ENCODE results near the gene ZNF783.

The ZNF783 gene

DNA sequence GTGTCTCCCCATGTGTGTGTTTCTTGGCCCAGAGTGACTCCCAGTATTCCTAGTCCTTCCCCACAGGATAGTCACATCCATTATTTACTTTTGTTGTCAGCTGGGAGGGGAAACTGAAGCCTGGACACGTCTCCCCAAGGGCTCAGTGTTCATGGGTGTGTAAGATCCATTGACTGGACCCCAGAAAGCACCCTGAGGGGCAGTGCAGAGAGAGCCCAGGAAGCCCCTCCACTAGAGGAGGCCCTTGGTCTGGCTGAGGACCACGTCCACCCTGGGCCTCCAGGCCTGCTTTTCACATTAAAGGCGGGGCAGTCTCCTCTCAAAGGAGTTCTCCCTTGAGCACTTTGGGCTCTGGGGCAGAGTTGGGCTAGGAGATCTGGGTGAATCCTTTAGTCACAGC is 21.3 kb downstream of the ZNF783 start:
- no peak for DNase-seq

GRCh38 chr7:149284343-149284742 is 22.3 kb downstream of the ZNF783 start:
- DNase-seq = no peak

DNA sequence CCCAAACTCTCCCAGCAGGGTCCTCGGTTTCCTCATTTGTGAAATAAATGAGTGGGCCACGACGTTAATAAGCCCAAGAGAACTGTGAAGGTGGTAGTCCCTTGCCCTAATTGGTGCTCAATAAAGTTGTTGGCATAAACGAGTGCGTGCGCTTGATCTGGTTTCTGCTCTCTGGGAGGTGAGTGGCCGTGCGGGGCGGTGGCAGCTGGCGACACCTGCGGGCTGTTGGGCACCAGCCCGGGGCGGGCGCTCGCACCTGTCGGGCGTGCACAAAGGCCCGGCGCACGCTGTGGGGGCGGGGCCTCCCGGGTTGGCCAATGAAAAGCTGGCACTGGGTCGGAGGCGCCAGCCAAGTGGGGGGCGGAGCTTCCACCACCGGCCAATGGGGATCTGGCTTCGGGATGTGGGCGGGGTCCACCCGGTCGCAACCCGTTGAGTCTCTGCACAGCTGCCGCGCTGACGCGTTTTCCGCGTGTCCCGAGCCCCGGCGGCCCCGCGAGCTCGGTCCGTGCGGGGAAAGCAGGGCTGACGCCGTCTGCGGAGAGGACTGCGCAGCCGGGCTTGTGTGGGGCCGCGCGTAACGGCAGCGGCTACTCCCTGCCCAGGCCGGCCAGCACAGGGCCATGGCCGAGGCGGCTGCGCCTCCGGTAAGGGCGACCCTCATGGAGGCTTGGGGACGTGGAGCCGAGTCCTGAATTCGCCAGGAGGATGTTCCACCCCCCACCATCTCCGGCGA is 23.0 kb downstream of the ZNF783 start:
- peak; percentile 72 to 85 for DNase-seq

DNA sequence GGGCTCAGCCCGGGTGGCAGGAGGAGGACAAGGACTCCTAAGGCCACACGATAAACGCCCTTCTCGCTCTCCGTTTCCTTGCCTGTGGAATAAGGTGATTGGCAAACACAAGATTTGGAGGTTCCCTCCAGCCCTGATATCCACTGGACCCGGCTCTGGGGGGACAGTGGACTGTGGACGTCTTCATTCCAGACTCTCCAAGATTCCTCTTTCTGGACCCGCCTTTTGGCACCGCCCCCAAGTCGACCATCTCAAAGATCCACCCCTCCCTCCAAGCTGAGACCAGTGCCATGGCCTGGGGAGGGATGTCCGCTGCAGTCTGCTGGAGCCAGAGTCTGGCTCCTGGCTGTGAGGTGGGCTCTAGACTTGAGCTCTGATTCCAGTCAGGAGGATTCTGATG is 23.6 kb downstream of the ZNF783 start:
- DNase-seq = peak in 1 of 2 experiments; percentile 44

- DNase-seq = no peak
These were observed 24.9 kb downstream of the ZNF783 start for GRCh38 chr7:149286811-149287400.

- no peak for DNase-seq
These were observed 25.6 kb downstream of the ZNF783 start for GRCh38 chr7:149287622-149288021.

GRCh38 chr7:149289262-149289661 is 27.3 kb downstream of the ZNF783 start:
- no peak for DNase-seq

- no peak for DNase-seq
These were observed 27.9 kb downstream of the ZNF783 start for GRCh38 chr7:149289856-149290255.

DNA sequence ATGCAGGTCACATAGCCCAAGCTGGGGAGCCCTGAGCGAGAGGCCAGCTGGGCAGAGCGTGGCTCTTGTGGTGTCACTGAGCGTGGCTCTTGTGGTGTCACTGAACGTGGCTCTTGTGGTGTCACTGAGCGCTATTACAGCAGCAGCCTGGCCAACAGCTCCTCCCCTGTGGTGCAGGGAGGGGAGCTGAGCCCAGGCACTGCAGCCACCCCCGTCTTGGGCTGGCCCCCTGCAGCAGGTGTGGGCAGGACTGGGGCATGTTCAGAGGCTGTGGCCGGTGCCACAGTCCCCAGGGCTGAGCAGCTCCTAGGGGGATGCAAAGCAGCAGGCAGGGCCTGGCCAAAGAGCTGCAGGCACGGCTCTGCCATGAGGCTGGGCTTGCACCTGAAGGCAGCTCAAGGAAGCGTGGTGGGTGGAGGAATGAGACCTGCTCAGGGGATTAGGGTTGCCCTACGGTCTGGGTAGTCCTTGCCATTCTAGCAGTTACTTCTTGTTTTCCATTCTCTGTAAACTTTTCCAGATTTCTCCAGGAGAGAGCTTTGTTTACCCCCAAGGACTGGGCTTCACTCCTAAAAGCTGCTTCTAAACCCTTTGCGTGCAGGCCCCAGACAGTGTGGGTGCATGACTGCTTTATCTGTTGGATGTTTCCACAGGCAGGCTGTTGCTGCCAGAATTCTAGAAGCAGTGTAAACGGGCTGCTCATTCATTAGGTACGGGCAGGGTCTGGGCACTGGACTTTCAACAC is 29.2 kb downstream of the ZNF783 start:
- DNase-seq = no peak

DNA sequence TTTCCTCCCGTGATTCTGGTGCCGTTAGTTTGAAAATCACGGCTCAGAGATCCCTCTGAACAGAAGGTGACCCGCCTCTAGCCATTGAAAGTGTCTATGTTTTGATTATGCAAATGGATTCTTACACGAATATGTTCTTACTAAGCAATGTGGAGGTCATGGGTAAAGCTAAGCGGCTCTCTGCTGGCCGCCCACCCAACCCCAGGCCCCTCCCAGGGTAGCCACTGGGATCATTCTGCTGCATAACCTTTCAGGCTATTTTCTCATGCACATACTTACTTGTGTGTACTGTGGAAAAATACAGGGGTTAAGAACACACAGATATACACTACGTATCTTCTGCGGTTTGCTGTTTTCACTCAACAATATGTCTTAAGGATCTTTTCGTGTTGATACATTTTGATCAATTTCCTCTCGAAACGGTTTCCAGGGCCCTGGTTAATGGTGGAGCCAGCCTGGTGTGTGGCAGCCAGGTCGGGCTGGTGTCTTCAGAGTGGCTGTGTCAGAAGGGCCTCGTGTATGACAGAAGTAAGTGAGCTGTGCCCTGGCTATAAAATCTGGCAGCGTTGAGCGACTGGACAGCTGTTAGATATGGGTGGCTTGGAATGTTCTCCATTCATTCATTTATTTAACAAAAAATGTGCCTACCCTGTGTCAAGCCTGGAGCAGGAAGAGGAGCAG is 29.9 kb downstream of the ZNF783 start:
- no peak for DNase-seq

DNA sequence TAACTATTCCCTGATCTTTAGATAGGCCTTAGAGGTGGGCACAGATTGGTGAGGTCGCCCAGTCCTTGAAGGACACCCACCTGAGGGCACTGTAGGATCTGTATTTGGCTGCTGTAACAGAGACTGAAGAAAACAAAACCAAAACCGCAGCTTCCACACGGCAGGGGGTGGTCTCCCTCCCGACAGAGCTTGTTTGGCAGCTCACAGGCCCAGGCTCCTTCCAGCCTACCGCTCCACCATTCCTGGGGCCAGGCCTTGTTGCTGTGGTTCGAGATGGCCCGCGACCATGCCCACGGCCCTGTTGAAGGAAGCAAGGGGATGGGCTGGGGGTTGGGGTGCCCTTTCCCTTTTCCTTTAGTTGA is 30.4 kb downstream of the ZNF783 start:
- DNase-seq = no peak

DNA sequence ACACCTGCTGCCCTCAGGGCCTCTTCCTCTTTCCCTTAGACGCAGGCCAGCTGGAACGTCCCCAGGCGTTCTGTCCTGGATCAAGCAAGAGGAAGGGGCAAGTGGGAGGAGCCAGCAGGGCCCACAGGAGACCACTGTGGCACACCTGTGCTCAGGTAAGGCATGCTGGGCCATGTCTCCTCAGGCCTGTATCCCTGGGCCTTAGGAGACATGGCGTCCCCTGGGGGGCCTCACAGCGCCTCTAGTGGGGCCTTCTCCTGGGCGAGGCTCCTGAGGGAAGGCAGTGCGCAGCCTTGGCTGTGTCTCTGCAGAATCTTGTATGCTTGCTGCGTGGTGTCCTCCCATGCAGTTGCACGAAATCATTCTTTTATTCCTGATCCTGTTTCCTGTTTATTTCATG is 31.3 kb downstream of the ZNF783 start:
- no peak for DNase-seq

DNA sequence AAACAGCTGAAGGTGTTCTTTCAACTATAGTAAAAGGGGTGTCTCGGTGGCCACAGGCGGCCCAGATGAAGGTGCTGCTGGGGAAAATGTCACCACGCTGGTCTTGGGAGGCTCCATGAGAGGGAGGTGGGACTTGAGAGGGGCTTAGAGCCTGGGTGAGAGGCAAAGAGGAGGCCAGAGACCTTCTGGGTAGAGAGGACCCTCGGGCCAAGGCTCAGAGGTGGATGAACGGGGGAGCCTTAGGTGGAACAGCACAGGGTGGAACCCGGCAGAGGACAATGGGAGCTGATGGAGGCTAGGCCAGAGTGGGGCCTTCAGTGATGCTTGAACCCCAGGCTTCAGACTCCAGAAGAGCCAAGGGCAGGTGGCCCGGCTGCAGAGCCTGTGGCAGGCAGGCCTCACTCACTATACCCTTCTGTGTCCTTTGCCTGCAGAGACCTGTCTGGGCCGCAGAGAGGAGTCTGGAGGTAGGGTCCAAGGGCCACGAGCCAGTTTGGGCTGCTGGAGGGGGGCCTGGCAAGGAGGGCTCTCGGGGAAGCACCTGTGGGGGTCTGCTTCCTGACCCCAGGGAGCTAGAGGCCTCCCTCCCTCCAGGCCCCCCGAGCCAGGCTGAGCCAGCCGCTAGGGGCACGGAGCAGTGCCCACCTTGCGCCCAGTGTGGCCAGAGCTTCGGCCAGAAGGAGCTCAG is 32.1 kb downstream of the ZNF783 start:
- DNase-seq = no peak

DNA sequence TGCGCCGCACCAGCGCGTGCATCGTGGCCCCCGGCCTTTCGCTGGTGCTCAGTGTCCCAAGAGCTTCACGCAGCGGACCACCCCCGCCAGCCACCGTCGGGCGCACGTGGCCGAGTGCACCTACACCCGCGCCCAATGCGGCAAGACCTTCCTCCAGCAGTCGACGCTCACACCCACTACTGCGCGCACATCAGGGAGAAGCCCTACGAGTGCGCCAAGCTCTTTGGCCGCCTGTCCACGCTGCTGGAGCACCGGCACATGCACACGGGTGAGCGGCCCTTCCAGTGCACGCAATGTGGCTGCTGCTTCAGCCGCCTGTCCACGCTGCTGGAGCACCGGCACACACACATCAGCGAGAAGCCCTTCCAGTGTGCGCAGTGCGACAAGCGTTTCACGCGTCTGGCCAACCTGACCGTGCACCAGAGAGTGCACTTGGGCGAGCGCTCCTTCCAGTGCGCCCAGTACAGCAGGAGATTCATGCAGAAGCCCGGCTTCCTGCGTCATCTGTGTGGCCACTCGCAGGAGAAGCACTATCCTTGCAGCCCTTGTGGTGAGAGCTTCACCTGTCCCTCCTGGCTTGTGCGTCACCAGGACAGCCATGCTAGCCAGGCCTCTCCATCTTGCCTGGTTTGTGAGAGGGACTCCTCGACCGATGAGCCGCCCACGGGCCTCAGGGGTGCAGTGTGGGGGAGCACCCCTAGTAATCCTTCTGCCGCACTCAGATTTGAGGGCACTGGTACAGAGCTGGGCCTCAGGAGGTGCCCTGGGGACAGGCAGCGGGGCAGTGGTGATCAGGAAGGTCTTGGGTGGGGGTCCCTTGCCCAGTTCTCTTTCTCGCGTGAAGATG is 32.9 kb downstream of the ZNF783 start:
- DNase-seq = no peak

DNA sequence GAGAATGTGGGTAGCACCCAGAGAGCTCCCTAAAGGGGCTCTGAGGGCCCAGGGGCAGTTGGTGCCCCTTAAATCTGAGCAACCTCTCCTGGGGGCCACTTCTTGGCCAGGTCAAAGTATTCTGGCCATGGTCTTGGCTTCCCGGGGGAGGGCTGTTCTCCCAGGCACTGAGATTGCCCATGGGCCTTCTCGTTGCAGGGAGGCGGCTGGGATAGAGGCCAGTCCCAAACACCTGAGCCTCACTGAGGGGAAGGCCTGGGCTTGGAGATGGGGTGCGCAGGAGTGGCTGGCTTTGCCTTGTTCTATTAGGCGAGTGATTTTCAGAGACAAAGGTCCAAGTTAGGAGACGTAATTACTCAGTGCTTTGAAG is 33.5 kb downstream of the ZNF783 start:
- DNase-seq = no peak

- no peak for DNase-seq
These were observed 34.4 kb downstream of the ZNF783 start for GRCh38 chr7:149296368-149296767.

DNA sequence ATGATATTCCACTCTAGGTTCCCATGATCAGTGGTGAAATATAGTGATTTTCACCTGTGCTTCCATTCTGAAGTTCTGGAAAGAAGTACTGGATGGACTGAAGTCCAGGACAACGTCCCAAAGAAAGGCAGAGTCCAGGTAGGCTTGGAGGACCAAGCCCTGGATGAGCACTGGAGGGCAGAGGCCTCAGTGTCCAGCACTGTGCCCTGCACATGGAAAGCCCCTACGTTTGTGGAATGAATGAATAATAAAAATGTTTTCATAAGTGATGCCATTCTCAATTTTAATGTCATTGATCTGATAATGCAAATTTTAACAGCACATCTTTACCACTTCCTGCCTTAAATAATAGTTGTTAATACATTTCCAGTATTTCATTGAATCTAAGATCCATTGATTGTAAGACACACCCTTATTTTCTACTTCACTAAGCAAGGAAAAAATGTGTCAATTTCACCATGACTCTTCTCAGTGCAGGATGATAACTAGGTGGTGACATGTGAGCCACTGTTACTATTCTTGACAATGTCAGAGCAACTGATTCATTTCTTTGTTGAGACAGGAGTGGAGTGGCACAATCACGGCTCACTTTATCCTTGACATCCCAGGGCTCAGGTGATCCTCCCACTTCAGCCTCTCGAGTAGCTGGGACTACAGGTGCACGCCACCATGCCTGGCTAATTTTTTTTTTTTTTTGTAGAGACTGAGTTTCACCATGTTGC is 35.2 kb downstream of the ZNF783 start:
- DNase-seq = no peak

GRCh38 chr7:149300620-149301285 is 38.8 kb downstream of the ZNF783 start:
- DNase-seq = no peak

GRCh38 chr7:149302222-149302621 is 40.2 kb downstream of the ZNF783 start:
- no peak for DNase-seq

- DNase-seq = no peak
These were observed 40.9 kb downstream of the ZNF783 start for GRCh38 chr7:149302865-149303264.

- no peak for DNase-seq
These were observed 42.0 kb downstream of the ZNF783 start for GRCh38 chr7:149304006-149304405.

Data from SW 1271 (cell line).